Testis (tissue), 2 donors: ENCODE data around the gene HOXD3.

Source experiments
- POLR2A ChIP-seq: fragments of 450-650 bp; IDR thresholded peaks from one replicate; pipeline ENCODE4 v1.6.1; 2017; ENCODE audit warnings: antibody characterized with exemption, mild to moderate bottlenecking, moderate library complexity
- TF ChIP-seq, protein P1 (sequence below), 3 experiments: fragments of 450-650 bp in 2 of 3; fragments of 200-600 bp in 1 of 3; sonication (generic) in 1 of 3; IDR thresholded peaks; one replicate each; pipeline ENCODE4 v1.5.1; 2016 to 2019; ENCODE audit warnings: antibody characterized with exemption in 3 of 3, mild to moderate bottlenecking in 2 of 3, moderate library complexity in 1 of 3

DNA sequence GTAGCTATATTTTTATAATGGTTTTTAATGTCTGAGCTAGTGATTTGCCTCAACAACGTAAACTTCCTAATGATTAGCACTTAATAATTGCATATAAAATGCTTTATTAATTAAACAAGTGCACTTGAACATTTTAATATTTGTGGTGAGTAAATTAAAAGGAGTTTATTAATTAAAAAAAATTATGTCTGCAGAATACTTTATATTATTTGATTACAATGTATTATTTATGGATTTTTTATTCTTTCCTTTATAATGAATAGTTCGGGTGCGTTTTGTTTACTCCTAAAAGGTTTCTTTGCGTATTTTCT is 25.3 kb upstream of the HOXD3 start:
- TF ChIP-seq, protein P1, sequence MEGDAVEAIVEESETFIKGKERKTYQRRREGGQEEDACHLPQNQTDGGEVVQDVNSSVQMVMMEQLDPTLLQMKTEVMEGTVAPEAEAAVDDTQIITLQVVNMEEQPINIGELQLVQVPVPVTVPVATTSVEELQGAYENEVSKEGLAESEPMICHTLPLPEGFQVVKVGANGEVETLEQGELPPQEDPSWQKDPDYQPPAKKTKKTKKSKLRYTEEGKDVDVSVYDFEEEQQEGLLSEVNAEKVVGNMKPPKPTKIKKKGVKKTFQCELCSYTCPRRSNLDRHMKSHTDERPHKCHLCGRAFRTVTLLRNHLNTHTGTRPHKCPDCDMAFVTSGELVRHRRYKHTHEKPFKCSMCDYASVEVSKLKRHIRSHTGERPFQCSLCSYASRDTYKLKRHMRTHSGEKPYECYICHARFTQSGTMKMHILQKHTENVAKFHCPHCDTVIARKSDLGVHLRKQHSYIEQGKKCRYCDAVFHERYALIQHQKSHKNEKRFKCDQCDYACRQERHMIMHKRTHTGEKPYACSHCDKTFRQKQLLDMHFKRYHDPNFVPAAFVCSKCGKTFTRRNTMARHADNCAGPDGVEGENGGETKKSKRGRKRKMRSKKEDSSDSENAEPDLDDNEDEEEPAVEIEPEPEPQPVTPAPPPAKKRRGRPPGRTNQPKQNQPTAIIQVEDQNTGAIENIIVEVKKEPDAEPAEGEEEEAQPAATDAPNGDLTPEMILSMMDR (IDR thresholded peaks at IDR 0.05): no peak
- no peak for TF ChIP-seq POLR2A
